GM13976 (cell line): ENCODE measurements around the gene GNA14.

ENCODE experiments used
- DNase-seq: peaks from one replicate; pipeline ENCODE4 v3.0.0; 2012; ENCODE audit warnings: low spot score
- CTCF ChIP-seq: IDR thresholded peaks from 2 replicates; pipeline ENCODE4 v1.5.1; 2012; ENCODE audit warnings: borderline replicate concordance, mild to moderate bottlenecking; ENCODE audit not compliant: insufficient read depth; ENCODE audit errors: extremely low read depth, missing control alignments, control extremely low read depth
- in situ Hi-C: fragments of 300-500 bp; cut with MboI; formaldehyde crosslinking; loops from one replicate; pipeline ENCODE4 v1.12.0; 2022; ENCODE audit warnings: low sequenced_read_pairs, mixed read lengths, inconsistent platforms; ENCODE audit not compliant: unreplicated experiment

Gene GNA14

GRCh38 chr9:77543131-77543822, 104.8 kb downstream of the GNA14 start:
- TF ChIP-seq CTCF = no peak
- no peak for DNase-seq
- in situ Hi-C loops = no loop called here

- no peak for TF ChIP-seq CTCF
- DNase-seq = no peak
- in situ Hi-C loops = no loop called here
These were observed 106.5 kb downstream of the GNA14 start for GRCh38 chr9:77541600-77541999.

- no peak for TF ChIP-seq CTCF
- in situ Hi-C loops = no loop called here
These were observed 107.1 kb downstream of the GNA14 start for GRCh38 chr9:77541055-77541454.

GRCh38 chr9:77534376-77535057, 113.6 kb downstream of the GNA14 start:
- no peak for DNase-seq
- in situ Hi-C loops = no loop called here
- TF ChIP-seq CTCF = no peak

More at GRCh38 chr9:77541055-77541454, 107.1 kb downstream of the GNA14 start:
- no peak for DNase-seq

- DNase-seq = no peak
- in situ Hi-C loops = no loop called here
- TF ChIP-seq CTCF = no peak
These were observed 114.5 kb downstream of the GNA14 start for GRCh38 chr9:77533671-77534070.

- TF ChIP-seq CTCF = no peak
- DNase-seq = no peak
- in situ Hi-C loops = no loop called here
These were observed 115.5 kb downstream of the GNA14 start for GRCh38 chr9:77532607-77533006.
